Measurements from ENCODE around the gene E2F6. TPM values are rescaled to one million over a fixed set of nuclear protein-coding genes. Genes with fewer than 3 reads are reported as not detected.

Gene E2F6
- total RNA-seq, 1 experiment from 2014 or later: 14.2 TPM

DNA sequence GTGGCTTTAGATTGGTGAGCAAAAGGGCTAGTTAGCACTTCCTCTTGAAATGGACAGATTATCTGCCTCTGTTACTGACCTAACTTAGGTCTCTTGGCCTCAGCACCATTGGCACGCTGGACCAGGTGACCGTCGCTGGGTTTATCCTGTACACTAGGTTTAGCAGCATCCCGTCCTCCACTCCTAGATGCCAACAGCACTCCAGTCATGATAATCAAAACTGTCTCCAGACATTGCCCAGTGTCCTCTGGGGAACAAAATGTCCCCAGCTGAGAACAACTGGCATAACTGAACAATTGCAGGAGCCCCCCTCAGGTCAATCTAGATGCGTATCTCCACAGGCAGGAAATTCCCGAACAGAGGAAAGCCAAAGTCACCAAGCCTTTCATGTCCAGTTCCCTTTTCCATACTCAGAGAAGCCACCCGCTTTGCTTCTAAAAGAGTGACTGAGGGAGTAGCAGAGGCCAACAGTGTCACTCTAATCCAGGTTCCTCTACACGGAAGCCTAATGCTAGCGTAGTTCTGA, 27.3 kb downstream of the E2F6 start:
- TF ChIP-seq NFE2L1 (CRISPR knock-in tag; IDR thresholded peaks at IDR 0.05) (no peak), ESRRA (CRISPR knock-in tag; IDR thresholded peaks at IDR 0.05; ENCODE audit: borderline replicate concordance) (no peak), GABPB1 (CRISPR knock-in tag; IDR thresholded peaks at IDR 0.05) (no peak)
- TF ChIP-seq, protein P1, sequence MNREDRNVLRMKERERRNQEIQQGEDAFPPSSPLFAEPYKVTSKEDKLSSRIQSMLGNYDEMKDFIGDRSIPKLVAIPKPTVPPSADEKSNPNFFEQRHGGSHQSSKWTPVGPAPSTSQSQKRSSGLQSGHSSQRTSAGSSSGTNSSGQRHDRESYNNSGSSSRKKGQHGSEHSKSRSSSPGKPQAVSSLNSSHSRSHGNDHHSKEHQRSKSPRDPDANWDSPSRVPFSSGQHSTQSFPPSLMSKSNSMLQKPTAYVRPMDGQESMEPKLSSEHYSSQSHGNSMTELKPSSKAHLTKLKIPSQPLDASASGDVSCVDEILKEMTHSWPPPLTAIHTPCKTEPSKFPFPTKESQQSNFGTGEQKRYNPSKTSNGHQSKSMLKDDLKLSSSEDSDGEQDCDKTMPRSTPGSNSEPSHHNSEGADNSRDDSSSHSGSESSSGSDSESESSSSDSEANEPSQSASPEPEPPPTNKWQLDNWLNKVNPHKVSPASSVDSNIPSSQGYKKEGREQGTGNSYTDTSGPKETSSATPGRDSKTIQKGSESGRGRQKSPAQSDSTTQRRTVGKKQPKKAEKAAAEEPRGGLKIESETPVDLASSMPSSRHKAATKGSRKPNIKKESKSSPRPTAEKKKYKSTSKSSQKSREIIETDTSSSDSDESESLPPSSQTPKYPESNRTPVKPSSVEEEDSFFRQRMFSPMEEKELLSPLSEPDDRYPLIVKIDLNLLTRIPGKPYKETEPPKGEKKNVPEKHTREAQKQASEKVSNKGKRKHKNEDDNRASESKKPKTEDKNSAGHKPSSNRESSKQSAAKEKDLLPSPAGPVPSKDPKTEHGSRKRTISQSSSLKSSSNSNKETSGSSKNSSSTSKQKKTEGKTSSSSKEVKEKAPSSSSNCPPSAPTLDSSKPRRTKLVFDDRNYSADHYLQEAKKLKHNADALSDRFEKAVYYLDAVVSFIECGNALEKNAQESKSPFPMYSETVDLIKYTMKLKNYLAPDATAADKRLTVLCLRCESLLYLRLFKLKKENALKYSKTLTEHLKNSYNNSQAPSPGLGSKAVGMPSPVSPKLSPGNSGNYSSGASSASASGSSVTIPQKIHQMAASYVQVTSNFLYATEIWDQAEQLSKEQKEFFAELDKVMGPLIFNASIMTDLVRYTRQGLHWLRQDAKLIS (CRISPR knock-in tag; IDR thresholded peaks at IDR 0.05; ENCODE audit: borderline replicate concordance): no peak
- TF ChIP-seq, protein P2, sequence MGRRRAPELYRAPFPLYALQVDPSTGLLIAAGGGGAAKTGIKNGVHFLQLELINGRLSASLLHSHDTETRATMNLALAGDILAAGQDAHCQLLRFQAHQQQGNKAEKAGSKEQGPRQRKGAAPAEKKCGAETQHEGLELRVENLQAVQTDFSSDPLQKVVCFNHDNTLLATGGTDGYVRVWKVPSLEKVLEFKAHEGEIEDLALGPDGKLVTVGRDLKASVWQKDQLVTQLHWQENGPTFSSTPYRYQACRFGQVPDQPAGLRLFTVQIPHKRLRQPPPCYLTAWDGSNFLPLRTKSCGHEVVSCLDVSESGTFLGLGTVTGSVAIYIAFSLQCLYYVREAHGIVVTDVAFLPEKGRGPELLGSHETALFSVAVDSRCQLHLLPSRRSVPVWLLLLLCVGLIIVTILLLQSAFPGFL (CRISPR knock-in tag; IDR thresholded peaks at IDR 0.05; ENCODE audit: borderline replicate concordance): no peak
- TF ChIP-seq, protein P3, sequence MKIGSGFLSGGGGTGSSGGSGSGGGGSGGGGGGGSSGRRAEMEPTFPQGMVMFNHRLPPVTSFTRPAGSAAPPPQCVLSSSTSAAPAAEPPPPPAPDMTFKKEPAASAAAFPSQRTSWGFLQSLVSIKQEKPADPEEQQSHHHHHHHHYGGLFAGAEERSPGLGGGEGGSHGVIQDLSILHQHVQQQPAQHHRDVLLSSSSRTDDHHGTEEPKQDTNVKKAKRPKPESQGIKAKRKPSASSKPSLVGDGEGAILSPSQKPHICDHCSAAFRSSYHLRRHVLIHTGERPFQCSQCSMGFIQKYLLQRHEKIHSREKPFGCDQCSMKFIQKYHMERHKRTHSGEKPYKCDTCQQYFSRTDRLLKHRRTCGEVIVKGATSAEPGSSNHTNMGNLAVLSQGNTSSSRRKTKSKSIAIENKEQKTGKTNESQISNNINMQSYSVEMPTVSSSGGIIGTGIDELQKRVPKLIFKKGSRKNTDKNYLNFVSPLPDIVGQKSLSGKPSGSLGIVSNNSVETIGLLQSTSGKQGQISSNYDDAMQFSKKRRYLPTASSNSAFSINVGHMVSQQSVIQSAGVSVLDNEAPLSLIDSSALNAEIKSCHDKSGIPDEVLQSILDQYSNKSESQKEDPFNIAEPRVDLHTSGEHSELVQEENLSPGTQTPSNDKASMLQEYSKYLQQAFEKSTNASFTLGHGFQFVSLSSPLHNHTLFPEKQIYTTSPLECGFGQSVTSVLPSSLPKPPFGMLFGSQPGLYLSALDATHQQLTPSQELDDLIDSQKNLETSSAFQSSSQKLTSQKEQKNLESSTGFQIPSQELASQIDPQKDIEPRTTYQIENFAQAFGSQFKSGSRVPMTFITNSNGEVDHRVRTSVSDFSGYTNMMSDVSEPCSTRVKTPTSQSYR (CRISPR knock-in tag; IDR thresholded peaks at IDR 0.05): no peak
- TF ChIP-seq, protein P4, sequence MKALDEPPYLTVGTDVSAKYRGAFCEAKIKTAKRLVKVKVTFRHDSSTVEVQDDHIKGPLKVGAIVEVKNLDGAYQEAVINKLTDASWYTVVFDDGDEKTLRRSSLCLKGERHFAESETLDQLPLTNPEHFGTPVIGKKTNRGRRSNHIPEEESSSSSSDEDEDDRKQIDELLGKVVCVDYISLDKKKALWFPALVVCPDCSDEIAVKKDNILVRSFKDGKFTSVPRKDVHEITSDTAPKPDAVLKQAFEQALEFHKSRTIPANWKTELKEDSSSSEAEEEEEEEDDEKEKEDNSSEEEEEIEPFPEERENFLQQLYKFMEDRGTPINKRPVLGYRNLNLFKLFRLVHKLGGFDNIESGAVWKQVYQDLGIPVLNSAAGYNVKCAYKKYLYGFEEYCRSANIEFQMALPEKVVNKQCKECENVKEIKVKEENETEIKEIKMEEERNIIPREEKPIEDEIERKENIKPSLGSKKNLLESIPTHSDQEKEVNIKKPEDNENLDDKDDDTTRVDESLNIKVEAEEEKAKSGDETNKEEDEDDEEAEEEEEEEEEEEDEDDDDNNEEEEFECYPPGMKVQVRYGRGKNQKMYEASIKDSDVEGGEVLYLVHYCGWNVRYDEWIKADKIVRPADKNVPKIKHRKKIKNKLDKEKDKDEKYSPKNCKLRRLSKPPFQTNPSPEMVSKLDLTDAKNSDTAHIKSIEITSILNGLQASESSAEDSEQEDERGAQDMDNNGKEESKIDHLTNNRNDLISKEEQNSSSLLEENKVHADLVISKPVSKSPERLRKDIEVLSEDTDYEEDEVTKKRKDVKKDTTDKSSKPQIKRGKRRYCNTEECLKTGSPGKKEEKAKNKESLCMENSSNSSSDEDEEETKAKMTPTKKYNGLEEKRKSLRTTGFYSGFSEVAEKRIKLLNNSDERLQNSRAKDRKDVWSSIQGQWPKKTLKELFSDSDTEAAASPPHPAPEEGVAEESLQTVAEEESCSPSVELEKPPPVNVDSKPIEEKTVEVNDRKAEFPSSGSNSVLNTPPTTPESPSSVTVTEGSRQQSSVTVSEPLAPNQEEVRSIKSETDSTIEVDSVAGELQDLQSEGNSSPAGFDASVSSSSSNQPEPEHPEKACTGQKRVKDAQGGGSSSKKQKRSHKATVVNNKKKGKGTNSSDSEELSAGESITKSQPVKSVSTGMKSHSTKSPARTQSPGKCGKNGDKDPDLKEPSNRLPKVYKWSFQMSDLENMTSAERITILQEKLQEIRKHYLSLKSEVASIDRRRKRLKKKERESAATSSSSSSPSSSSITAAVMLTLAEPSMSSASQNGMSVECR (CRISPR knock-in tag; IDR thresholded peaks at IDR 0.05; ENCODE audit: borderline replicate concordance): no peak
- TF ChIP-seq, protein P5, sequence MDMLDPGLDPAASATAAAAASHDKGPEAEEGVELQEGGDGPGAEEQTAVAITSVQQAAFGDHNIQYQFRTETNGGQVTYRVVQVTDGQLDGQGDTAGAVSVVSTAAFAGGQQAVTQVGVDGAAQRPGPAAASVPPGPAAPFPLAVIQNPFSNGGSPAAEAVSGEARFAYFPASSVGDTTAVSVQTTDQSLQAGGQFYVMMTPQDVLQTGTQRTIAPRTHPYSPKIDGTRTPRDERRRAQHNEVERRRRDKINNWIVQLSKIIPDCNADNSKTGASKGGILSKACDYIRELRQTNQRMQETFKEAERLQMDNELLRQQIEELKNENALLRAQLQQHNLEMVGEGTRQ (CRISPR knock-in tag; IDR thresholded peaks at IDR 0.05): no peak
- TF ChIP-seq, protein P6, sequence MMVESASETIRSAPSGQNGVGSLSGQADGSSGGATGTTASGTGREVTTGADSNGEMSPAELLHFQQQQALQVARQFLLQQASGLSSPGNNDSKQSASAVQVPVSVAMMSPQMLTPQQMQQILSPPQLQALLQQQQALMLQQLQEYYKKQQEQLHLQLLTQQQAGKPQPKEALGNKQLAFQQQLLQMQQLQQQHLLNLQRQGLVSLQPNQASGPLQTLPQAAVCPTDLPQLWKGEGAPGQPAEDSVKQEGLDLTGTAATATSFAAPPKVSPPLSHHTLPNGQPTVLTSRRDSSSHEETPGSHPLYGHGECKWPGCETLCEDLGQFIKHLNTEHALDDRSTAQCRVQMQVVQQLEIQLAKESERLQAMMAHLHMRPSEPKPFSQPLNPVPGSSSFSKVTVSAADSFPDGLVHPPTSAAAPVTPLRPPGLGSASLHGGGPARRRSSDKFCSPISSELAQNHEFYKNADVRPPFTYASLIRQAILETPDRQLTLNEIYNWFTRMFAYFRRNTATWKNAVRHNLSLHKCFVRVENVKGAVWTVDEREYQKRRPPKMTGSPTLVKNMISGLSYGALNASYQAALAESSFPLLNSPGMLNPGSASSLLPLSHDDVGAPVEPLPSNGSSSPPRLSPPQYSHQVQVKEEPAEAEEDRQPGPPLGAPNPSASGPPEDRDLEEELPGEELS (CRISPR knock-in tag; IDR thresholded peaks at IDR 0.05): no peak
- Mint-ChIP-seq H3K9me3 (peaks cover 55% of the 10 kb centered on the region), H3K36me3 (peaks cover 66% of the 10 kb centered on the region), H3K27me3 (ENCODE audit: low read depth) (no peaks in the 10 kb centered on the region; the same call in 1 of the 2 replicates), H3K4me3 (no peak overlapping the region), H3K27ac (no peak overlapping the region), H3K4me1 (no peaks in the 10 kb centered on the region)
- DNase-seq (ENCODE audit: low spot score) (no peak), ATAC-seq (no peak)
- ChIA-PET POLR2A (no interaction called here), CTCF (interaction anchor here (1.0 to 1.4 kb wide), 2 partner anchors 8 to 27 kb away, joined by 4 read pairs; no protein-coding TSS in a partner anchor)
